Kidney (tissue), 14 donors: ENCODE measurements around the gene UBAC1. TPM values are rescaled to one million over a fixed set of nuclear protein-coding genes. Genes with fewer than 3 reads are reported as not detected.

ENCODE experiments used
- DNase-seq, 5 donors: peaks; one replicate each; pipeline ENCODE4 v3.0.0-alpha.2; 2013 to 2020
- FAIRE-seq: peaks from 2 replicates; lab custom pipeline; 2012; peaks lifted over from hg19 to GRCh38; lab: Jason Lieb, UNC
- H3K27ac ChIP-seq, 2 donors: one replicate each; pipeline ENCODE4 v1.7.0; 2013; ENCODE audit warnings: low read depth in 2 of 2, low read length in 2 of 2, inconsistent platforms in 1 of 2
- H3K27me3 ChIP-seq: one replicate; pipeline ENCODE4 v1.7.1; 2013; ENCODE audit warnings: low read length, inconsistent platforms; ENCODE audit not compliant: control insufficient read depth, insufficient read depth
- H3K36me3 ChIP-seq, 3 donors: one replicate each; pipeline versions ENCODE4 v1.7.0 to v1.7.1; 2013; ENCODE audit warnings: low read length in 3 of 3, control low read depth in 1 of 3, inconsistent platforms in 1 of 3; ENCODE audit not compliant: insufficient read depth in 3 of 3, control insufficient read depth in 2 of 3
- H3K4me1 ChIP-seq, 3 donors: one replicate each; pipeline versions ENCODE4 v1.7.0 to v1.7.1; 2013; ENCODE audit warnings: low read length in 3 of 3, inconsistent platforms in 1 of 3, low read depth in 1 of 3; ENCODE audit not compliant: control insufficient read depth in 2 of 3, insufficient read depth in 2 of 3
- H3K4me3 ChIP-seq, 3 donors: one replicate each; pipeline versions ENCODE4 v1.7.0 to v1.8.1; 2013; ENCODE audit warnings: low read length in 3 of 3, control low read depth in 1 of 3, inconsistent platforms in 1 of 3
- H3K9ac ChIP-seq, 3 donors: one replicate each; pipeline versions ENCODE4 v1.7.0 to v1.7.1; 2013; ENCODE audit warnings: low read length in 3 of 3, control low read depth in 1 of 3, inconsistent platforms in 1 of 3
- H3K9me3 ChIP-seq, 3 donors: one replicate each; pipeline versions ENCODE4 v1.7.0 to v1.7.1; 2013; ENCODE audit warnings: low read length in 3 of 3, control low read depth in 1 of 3, inconsistent platforms in 1 of 3; ENCODE audit not compliant: control insufficient read depth in 2 of 3, insufficient read depth in 1 of 3
- intact Hi-C: fragments of 100-400 bp; cut with DNase I; formaldehyde crosslinking; loops from one replicate; pipeline ENCODE4 v1.11.1; 2022
- polyA plus RNA-seq: library from polyadenylated mRNA; stranded (reverse); fragments of 350-450 nt; fragmentation: Illumina TruSeq; extraction: RNeasy Lipid Tissue Mini Kit (QIAGEN cat#74804); gene quantifications from one replicate; pipeline ENCODE4 v1.2.3, GENCODE V29; 2014; ENCODE audit warnings: low read depth, low replicate concordance; ENCODE audit not compliant: insufficient read depth
- total RNA-seq: library from RNA; stranded (reverse); fragmentation: NEBNext Ultra II Directional; extraction: Animal tissue kit (Norgen Biotek cat#: 25700); gene quantifications from one replicate; pipeline ENCODE4 v1.2.1, GENCODE V29; 2021
- TF ChIP-seq, protein P1 (sequence below): IDR thresholded peaks from 3 replicates; pipeline ENCODE4 v1.5.1; 2012; ENCODE audit warnings: mild to moderate bottlenecking, moderate library complexity, borderline replicate concordance; ENCODE audit not compliant: insufficient read depth; ENCODE audit errors: extremely low read depth
- donor health status: control.
- donor health status: control.
- donor health status: control.
- donor health status: control.
- donor health status: control.
- donor health status: DM: yes; HTN: yes; CAD: no.
- donor health status: Normal renal cell carcinoma (clear cell type).

UBAC1 gene
- total and polyA plus RNA-seq, 2 donors from 2014 or later, result 40.2 to 52.6 TPM

DNA sequence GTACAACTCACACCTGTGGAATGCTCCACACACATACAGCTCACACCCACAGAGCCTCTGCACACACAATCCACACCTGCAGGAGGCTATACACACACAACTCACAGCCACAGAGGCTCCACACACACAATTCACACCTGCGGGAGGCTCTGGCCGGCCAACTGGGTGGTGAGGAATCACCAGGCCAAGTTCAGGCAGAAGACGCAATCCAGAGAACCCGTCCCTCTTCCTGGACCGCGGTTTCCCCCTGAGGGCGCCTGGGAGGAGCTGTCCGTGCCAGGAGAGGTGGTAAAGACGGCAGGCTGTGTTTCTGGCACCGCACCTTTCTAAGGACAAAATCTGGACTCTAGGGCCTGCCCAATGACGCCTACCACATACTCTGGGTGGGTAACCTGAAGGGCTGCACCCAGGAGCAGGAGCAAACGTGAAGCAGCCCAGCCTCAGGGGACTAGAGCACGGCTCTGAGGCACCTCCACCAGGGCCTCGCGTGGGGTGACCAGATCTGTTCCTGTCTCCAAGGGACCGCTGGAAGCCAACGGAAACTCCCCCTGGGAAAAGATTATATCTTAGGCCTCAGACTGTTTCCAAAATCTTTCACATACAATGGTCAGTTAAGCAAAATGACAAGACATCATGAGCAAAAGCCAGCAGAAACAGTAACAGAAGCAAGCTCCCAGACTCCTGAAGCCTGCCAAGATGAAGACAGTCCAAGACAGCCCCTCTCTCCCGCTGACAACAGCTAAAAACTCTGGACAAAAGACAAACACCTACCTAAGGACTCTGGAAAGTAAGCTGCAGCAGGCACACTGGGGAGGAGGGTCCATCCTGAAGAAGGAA, 70.8 kb downstream of the UBAC1 start:
- DNase-seq (no peak), FAIRE-seq (no peak)
- TF ChIP-seq, protein P1, sequence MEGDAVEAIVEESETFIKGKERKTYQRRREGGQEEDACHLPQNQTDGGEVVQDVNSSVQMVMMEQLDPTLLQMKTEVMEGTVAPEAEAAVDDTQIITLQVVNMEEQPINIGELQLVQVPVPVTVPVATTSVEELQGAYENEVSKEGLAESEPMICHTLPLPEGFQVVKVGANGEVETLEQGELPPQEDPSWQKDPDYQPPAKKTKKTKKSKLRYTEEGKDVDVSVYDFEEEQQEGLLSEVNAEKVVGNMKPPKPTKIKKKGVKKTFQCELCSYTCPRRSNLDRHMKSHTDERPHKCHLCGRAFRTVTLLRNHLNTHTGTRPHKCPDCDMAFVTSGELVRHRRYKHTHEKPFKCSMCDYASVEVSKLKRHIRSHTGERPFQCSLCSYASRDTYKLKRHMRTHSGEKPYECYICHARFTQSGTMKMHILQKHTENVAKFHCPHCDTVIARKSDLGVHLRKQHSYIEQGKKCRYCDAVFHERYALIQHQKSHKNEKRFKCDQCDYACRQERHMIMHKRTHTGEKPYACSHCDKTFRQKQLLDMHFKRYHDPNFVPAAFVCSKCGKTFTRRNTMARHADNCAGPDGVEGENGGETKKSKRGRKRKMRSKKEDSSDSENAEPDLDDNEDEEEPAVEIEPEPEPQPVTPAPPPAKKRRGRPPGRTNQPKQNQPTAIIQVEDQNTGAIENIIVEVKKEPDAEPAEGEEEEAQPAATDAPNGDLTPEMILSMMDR, result no peak
- Histone ChIP-seq H3K27ac (no peak overlapping the region), H3K4me3 (no peak overlapping the region), H3K9me3 (no peaks in the 10 kb centered on the region), H3K36me3 (no peaks in the 10 kb centered on the region), H3K4me1 (peaks cover 0 to 7% (median 0%) of the 10 kb centered on the region in 3 donors), H3K9ac (no peak overlapping the region), H3K27me3 (no peaks in the 10 kb centered on the region)
- intact Hi-C loops, result no loop called here

GRCh38 chr9:135889564-135890189, 71.5 kb downstream of the UBAC1 start:
- no peak overlapping the region for H3K4me3 ChIP-seq
- TF ChIP-seq, protein P1, result no peak
- no peaks in the 10 kb centered on the region for H3K36me3 ChIP-seq
- FAIRE-seq (no peak), DNase-seq (no peak)
- H3K4me1 ChIP-seq, result peaks cover 0 to 7% (median 0%) of the 10 kb centered on the region in 3 donors
- H3K27ac ChIP-seq, result no peak overlapping the region
- intact Hi-C loops, result no loop called here
- no peaks in the 10 kb centered on the region for H3K9me3 ChIP-seq
- H3K27me3 ChIP-seq, result no peaks in the 10 kb centered on the region
- no peak overlapping the region for H3K9ac ChIP-seq

GRCh38 chr9:135888766-135889394, 72.3 kb downstream of the UBAC1 start:
- no peak overlapping the region for H3K9ac ChIP-seq
- H3K4me3 ChIP-seq, result no peak overlapping the region
- H3K4me1 ChIP-seq, result peaks cover 0 to 7% (median 0%) of the 10 kb centered on the region in 3 donors
- no peaks in the 10 kb centered on the region for H3K9me3 ChIP-seq
- TF ChIP-seq, protein P1, result no peak
- H3K27me3 ChIP-seq, result no peaks in the 10 kb centered on the region
- no peaks in the 10 kb centered on the region for H3K36me3 ChIP-seq
- H3K27ac ChIP-seq, result no peak overlapping the region
- DNase-seq (no peak), FAIRE-seq (no peak)
- intact Hi-C loops, result no loop called here
